H9 (cell line): Measurements from ENCODE around the gene P3R3URF. TPM values are rescaled to one million over a fixed set of nuclear protein-coding genes. Genes with fewer than 3 reads are reported as not detected.

Source experiments
- DNase-seq: peaks from one replicate; pipeline ENCODE4 v3.0.0-alpha.2; 2017
- H2AFZ ChIP-seq: one replicate; pipeline ENCODE4 v1.6.1; 2013; ENCODE audit warnings: mild to moderate bottlenecking, low read length, control low read depth, moderate library complexity
- H2AK5ac ChIP-seq: 2 replicates; pipeline ENCODE4 v1.6.1; 2013; ENCODE audit warnings: low read length, control low read depth, mixed read lengths; ENCODE audit not compliant: insufficient read length
- H2BK120ac ChIP-seq: one replicate; pipeline ENCODE4 v1.6.1; 2013; ENCODE audit warnings: low read depth, mild to moderate bottlenecking, low read length, control low read depth, inconsistent platforms; ENCODE audit not compliant: poor library complexity, severe bottlenecking
- H2BK12ac ChIP-seq: 2 replicates; pipeline ENCODE4 v1.6.1; 2013; ENCODE audit warnings: low read length, control low read depth, mixed read lengths, low read depth; ENCODE audit not compliant: insufficient read length
- H2BK15ac ChIP-seq: 2 replicates; pipeline ENCODE4 v1.6.1; 2013; ENCODE audit warnings: low read depth, low read length, control low read depth
- H2BK20ac ChIP-seq: one replicate; pipeline ENCODE4 v1.6.1; 2013; ENCODE audit warnings: low read depth, mild to moderate bottlenecking, low read length, control low read depth, inconsistent platforms; ENCODE audit not compliant: poor library complexity, severe bottlenecking
- H2BK5ac ChIP-seq: 2 replicates; pipeline ENCODE4 v1.6.1; 2013; ENCODE audit warnings: low read length, control low read depth, mixed read lengths; ENCODE audit not compliant: insufficient read length
- H3K14ac ChIP-seq: 2 replicates; pipeline ENCODE4 v1.6.1; 2013; ENCODE audit warnings: low read length, control low read depth; ENCODE audit not compliant: insufficient read depth
- H3K18ac ChIP-seq: 2 replicates; pipeline ENCODE4 v1.6.1; 2013; ENCODE audit warnings: low read depth, mild to moderate bottlenecking, mixed read lengths, low read length, control low read depth; ENCODE audit not compliant: insufficient read length
- H3K23ac ChIP-seq: 2 replicates; pipeline ENCODE4 v1.6.1; 2013; ENCODE audit warnings: low read length, control low read depth, mixed read lengths, low read depth; ENCODE audit not compliant: insufficient read length
- H3K23me2 ChIP-seq: 2 replicates; pipeline ENCODE4 v1.6.1; 2013; ENCODE audit warnings: low read depth, mild to moderate bottlenecking, mixed read lengths, low read length, control low read depth; ENCODE audit not compliant: insufficient read length, poor library complexity, severe bottlenecking
- H3K27ac ChIP-seq: 2 replicates; pipeline ENCODE4 v1.5.1; 2013; ENCODE audit warnings: low read length, control low read depth, mixed read lengths, low read depth; ENCODE audit not compliant: insufficient read length
- H3K27me3 ChIP-seq: 2 replicates; pipeline ENCODE4 v1.6.1; 2013; ENCODE audit warnings: low read length, control low read depth, inconsistent platforms; ENCODE audit not compliant: insufficient read depth
- H3K4ac ChIP-seq: 2 replicates; pipeline ENCODE4 v1.6.1; 2013; ENCODE audit warnings: low read depth, mild to moderate bottlenecking, control low read depth, inconsistent platforms, low read length, moderate library complexity
- H3K4me1 ChIP-seq: 2 replicates; pipeline ENCODE4 v1.6.1; 2013; ENCODE audit warnings: low read length, control low read depth, inconsistent platforms; ENCODE audit not compliant: insufficient read depth
- H3K4me2 ChIP-seq: 2 replicates; pipeline ENCODE4 v1.6.1; 2013; ENCODE audit warnings: low read length, control low read depth, mixed read lengths; ENCODE audit not compliant: insufficient read length, insufficient read depth
- H3K56ac ChIP-seq: 2 replicates; pipeline ENCODE4 v1.6.1; 2013; ENCODE audit warnings: low read depth, mild to moderate bottlenecking, mixed read lengths, low read length, control low read depth; ENCODE audit not compliant: insufficient read length
- H3K79me1 ChIP-seq: 2 replicates; pipeline ENCODE4 v1.6.1; 2013; ENCODE audit warnings: low read depth, mild to moderate bottlenecking, moderate library complexity, low read length, control low read depth, inconsistent platforms; ENCODE audit not compliant: insufficient read depth, poor library complexity, severe bottlenecking
- H3K79me2 ChIP-seq: 2 replicates; pipeline ENCODE4 v1.6.1; 2013; ENCODE audit warnings: low read length, control low read depth, inconsistent platforms; ENCODE audit not compliant: insufficient read depth
- H3K9ac ChIP-seq: 2 replicates; pipeline ENCODE4 v1.6.1; 2013; ENCODE audit warnings: low read length, control low read depth, mixed read lengths; ENCODE audit not compliant: insufficient read length; ENCODE audit errors: extremely low read depth
- H3K9me3 ChIP-seq: one replicate; pipeline ENCODE4 v1.6.1; 2013; ENCODE audit warnings: low read depth, low read length, inconsistent platforms; ENCODE audit not compliant: control insufficient read depth
- H3T11ph ChIP-seq: one replicate; pipeline ENCODE4 v1.6.1; 2013; ENCODE audit warnings: mild to moderate bottlenecking, low read length, control low read depth, inconsistent platforms
- H4K20me1 ChIP-seq: one replicate; pipeline ENCODE4 v1.6.1; 2013; ENCODE audit not compliant: control insufficient read depth, insufficient read length, insufficient read depth
- H4K5ac ChIP-seq: 2 replicates; pipeline ENCODE4 v1.6.1; 2013; ENCODE audit warnings: low read depth, mild to moderate bottlenecking, mixed read lengths, low read length, control low read depth; ENCODE audit not compliant: insufficient read length
- H4K8ac ChIP-seq: replicated peaks from 2 replicates; pipeline ENCODE4 v1.6.1; 2013; ENCODE audit warnings: low read length, control low read depth, mixed read lengths, low read depth; ENCODE audit not compliant: insufficient read length
- H4K91ac ChIP-seq: 2 replicates; pipeline ENCODE4 v1.6.1; 2013; ENCODE audit warnings: low read depth, mild to moderate bottlenecking, moderate library complexity, mixed read lengths, low read length, control low read depth; ENCODE audit not compliant: insufficient read length
- H3K27ac Mint-ChIP-seq, 3 experiments: 2 replicates in 2 of 3; 3 replicates in 1 of 3; pipeline ENCODE4 v1.8.0; 2020 to 2021; ENCODE audit warnings: mixed read lengths in 3 of 3, mild to moderate bottlenecking in 1 of 3, moderate library complexity in 1 of 3
- H3K27me3 Mint-ChIP-seq: 2 replicates; pipeline ENCODE4 v1.8.0; 2021; ENCODE audit warnings: low read depth, mild to moderate bottlenecking, moderate library complexity, mixed read lengths
- H3K36me3 Mint-ChIP-seq, 3 experiments: 2 replicates in 2 of 3; 3 replicates in 1 of 3; pipeline ENCODE4 v1.8.0; 2020 to 2021; ENCODE audit warnings: low read depth in 3 of 3, mixed read lengths in 3 of 3; ENCODE audit not compliant: insufficient read depth in 1 of 3
- H3K4me1 Mint-ChIP-seq, 2 experiments: 2 replicates each; pipeline ENCODE4 v1.8.0; 2020; ENCODE audit warnings: mixed read lengths in 2 of 2
- H3K4me3 Mint-ChIP-seq, 2 experiments: 2 replicates in 1 of 2; 3 replicates in 1 of 2; pipeline ENCODE4 v1.8.0; 2020 to 2021; ENCODE audit warnings: mild to moderate bottlenecking in 2 of 2, mixed read lengths in 2 of 2, moderate library complexity in 1 of 2
- H3K9me3 Mint-ChIP-seq, 2 experiments: 2 replicates in 1 of 2; 3 replicates in 1 of 2; pipeline ENCODE4 v1.8.0; 2020; ENCODE audit warnings: mild to moderate bottlenecking in 2 of 2, mixed read lengths in 2 of 2, moderate library complexity in 1 of 2
- WGBS: extraction: QIAGEN DNeasy Blood & Tissue Kit; methylation state at CpG from one replicate; pipeline ENCODE4 v1.1.7; 2013; ENCODE audit warnings: missing lambda C conversion rate, low lambda C conversion rate, mixed read lengths; ENCODE audit not compliant: insufficient read length; ENCODE audit errors: extremely low coverage; 5-methylcytosine and 5-hydroxymethylcytosine counted together
- total RNA-seq: library from RNA; stranded (reverse); gene quantifications from 2 replicates; pipeline ENCODE4 v1.2.1, GENCODE V29; 2021
- TF ChIP-seq, protein P1 (sequence below): fragments of 200-600 bp; sonication (generic); conservative IDR thresholded peaks from 3 replicates; pipeline ENCODE4 v1.8.0; 2021; ENCODE audit warnings: antibody characterized with exemption, mild to moderate bottlenecking

Gene P3R3URF
- total RNA-seq, 1 experiment from 2014 or later = not detected

DNA sequence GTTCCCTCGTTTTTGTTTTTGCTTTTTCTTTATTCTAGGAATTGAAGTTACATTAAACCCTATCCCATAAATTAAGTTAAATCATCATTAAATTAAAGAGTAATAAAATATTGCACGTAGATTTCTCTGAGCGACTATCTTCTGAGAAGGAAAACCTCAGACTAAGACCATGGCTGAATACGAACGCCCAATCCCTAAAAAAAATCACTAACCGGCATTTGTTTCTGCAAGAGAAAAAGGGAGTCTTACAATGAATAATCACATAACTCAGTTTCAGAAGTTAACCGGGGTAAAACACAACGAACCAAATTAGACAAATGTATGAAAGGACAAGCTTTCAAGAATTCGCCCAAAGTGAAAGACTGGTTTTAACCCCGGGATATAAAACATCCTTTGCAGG, 45.2 kb downstream of the P3R3URF start:
- Histone ChIP-seq H3K4ac (no peak overlapping the region), H2BK20ac (no peak overlapping the region), H2BK15ac (no peak overlapping the region), H3K27me3 (no peaks in the 10 kb centered on the region), H3K23me2 (peaks cover 15% of the 10 kb centered on the region), H3K14ac (no peak overlapping the region), H3K56ac (no peak overlapping the region), H3K9ac (peak overlapping the region; percentile 64), H3T11ph (no peak overlapping the region), H3K4me1 (peaks cover 4% of the 10 kb centered on the region; the same call in 1 of the 2 replicates), H2AFZ (no peak overlapping the region), H2BK12ac (no peak overlapping the region), H3K79me2 (no peaks in the 10 kb centered on the region; the same call in 1 of the 2 replicates), H3K9me3 (no peaks in the 10 kb centered on the region), H3K4me2 (peak overlapping the region; percentile 95), H3K18ac (no peak overlapping the region), H2AK5ac (no peak overlapping the region), H4K20me1 (no peaks in the 10 kb centered on the region), H2BK120ac (no peak overlapping the region), H4K5ac (no peak overlapping the region), H4K8ac (no peak overlapping the region), H2BK5ac (no peak overlapping the region), H3K23ac (no peak overlapping the region), H3K79me1 (no peaks in the 10 kb centered on the region), H4K91ac (no peak overlapping the region), H3K27ac (no peak overlapping the region)
- Mint-ChIP-seq H3K4me3 (peak overlapping the region; percentile 75 to 90), H3K27me3 (peaks cover 11% of the 10 kb centered on the region), H3K9me3 (peaks cover 0 to 3% of the 10 kb centered on the region in 2 experiments; a peak in 1 of 5 replicates), H3K27ac (peak overlapping the region in 1 of 3 experiments; percentile 33; a peak in 2 of 7 replicates), H3K4me1 (peaks cover 26 to 31% of the 10 kb centered on the region in 2 experiments), H3K36me3 (no peaks in the 10 kb centered on the region; a peak in 1 of 7 replicates)
- no peak for DNase-seq
- no CpG with 5 or more reads among the region's 10 CpGs for WGBS
- TF ChIP-seq, protein P1, sequence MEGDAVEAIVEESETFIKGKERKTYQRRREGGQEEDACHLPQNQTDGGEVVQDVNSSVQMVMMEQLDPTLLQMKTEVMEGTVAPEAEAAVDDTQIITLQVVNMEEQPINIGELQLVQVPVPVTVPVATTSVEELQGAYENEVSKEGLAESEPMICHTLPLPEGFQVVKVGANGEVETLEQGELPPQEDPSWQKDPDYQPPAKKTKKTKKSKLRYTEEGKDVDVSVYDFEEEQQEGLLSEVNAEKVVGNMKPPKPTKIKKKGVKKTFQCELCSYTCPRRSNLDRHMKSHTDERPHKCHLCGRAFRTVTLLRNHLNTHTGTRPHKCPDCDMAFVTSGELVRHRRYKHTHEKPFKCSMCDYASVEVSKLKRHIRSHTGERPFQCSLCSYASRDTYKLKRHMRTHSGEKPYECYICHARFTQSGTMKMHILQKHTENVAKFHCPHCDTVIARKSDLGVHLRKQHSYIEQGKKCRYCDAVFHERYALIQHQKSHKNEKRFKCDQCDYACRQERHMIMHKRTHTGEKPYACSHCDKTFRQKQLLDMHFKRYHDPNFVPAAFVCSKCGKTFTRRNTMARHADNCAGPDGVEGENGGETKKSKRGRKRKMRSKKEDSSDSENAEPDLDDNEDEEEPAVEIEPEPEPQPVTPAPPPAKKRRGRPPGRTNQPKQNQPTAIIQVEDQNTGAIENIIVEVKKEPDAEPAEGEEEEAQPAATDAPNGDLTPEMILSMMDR = no peak
